Stomach smooth muscle (tissue), 2 donors: Measurements from ENCODE around the gene LRMDA.

Experiments used
- H3K27ac ChIP-seq: one replicate; pipeline ENCODE4 v1.7.0; 2013; ENCODE audit warnings: mild to moderate bottlenecking, low read length, inconsistent platforms
- H3K27me3 ChIP-seq, 2 donors: one replicate each; pipeline ENCODE4 v1.7.0; 2013; ENCODE audit warnings: low read length in 2 of 2; ENCODE audit not compliant: insufficient read depth in 2 of 2, control insufficient read depth in 1 of 2
- H3K36me3 ChIP-seq, 2 donors: one replicate each; pipeline ENCODE4 v1.7.0; 2013; ENCODE audit warnings: low read length in 2 of 2; ENCODE audit not compliant: control insufficient read depth in 2 of 2, insufficient read depth in 2 of 2
- H3K4me1 ChIP-seq: one replicate; pipeline ENCODE4 v1.7.0; 2013; ENCODE audit warnings: low read length; ENCODE audit not compliant: control insufficient read depth, insufficient read depth
- H3K4me3 ChIP-seq, 2 donors: one replicate each; pipeline ENCODE4 v1.7.0; 2013; ENCODE audit warnings: low read length in 2 of 2
- H3K9ac ChIP-seq, 2 donors: one replicate each; pipeline ENCODE4 v1.7.0; 2013; ENCODE audit warnings: low read length in 2 of 2, mild to moderate bottlenecking in 1 of 2
- H3K9me3 ChIP-seq, 2 donors: one replicate each; pipeline ENCODE4 v1.7.0; 2013; ENCODE audit warnings: low read length in 2 of 2; ENCODE audit not compliant: control insufficient read depth in 2 of 2
- donor health status: healthy.
- donor health status: Pancreatic carcinoma.

Gene LRMDA

DNA sequence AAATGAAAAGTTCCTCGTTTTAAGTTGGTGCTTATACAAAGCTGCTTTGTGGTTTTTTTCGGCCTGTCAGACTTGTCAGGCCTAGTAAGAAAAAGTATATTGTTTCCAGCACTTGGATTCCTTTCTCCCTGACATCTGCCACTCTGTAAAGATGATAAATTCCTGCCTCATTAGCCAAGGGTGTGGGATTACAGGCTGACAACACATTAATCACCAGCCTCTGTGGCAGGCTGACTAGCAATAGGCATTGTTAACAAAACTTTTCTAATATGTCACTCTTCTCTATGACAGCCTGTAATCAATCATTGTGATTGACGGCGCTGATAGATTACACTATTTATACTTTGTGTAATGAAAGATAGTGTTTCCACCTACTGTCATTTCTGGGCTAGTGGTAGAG lies 682.5 kb downstream of the LRMDA start:
- Histone ChIP-seq H3K9me3 (no peaks in the 10 kb centered on the region), H3K9ac (no peak overlapping the region), H3K27me3 (peaks cover 0 to 3% of the 10 kb centered on the region in 2 donors), H3K4me1 (peaks cover 3% of the 10 kb centered on the region), H3K27ac (no peak overlapping the region), H3K36me3 (no peaks in the 10 kb centered on the region), H3K4me3 (no peak overlapping the region)

DNA sequence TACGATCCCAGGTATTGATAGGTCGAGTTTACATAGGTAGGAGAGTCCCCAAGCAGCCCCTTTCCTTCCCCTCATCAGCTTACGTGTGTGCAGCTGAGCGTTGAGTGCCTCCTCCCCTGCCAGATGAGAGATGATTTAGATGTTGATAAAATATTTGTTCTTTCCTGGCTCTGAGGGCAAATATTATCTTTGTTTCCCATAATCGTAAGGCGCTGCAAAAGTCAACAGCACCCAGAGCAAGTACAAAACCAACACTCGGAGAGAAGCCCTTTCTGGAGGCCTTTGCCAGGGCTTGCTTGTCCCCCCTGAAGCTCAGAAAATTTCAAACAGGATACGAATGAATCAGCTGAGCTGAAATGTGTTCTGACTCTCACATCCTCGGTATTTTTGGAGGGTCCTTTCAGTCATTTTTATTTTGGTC lies 683.2 kb downstream of the LRMDA start:
- Histone ChIP-seq H3K4me3 (no peak overlapping the region), H3K4me1 (peaks cover 3% of the 10 kb centered on the region), H3K9me3 (no peaks in the 10 kb centered on the region), H3K36me3 (no peaks in the 10 kb centered on the region), H3K9ac (no peak overlapping the region), H3K27me3 (peaks cover 0 to 3% of the 10 kb centered on the region in 2 donors), H3K27ac (no peak overlapping the region)

DNA sequence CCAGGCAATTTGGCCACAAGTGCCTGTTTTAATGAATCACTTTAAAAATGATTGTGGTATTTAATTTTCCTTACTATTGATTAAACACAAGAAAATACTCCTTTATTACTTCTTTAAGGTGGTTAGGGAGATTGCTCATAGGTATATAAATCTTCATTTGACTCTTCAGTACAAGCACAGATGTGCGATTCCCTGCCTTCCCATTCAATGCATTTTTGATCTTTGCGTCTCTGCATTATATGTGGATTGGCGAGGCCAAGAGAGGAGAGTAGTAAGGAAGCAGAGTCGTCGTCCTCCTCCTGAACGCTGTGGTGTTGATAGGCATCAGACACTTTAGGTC lies 683.7 kb downstream of the LRMDA start:
- H3K9me3 ChIP-seq = no peaks in the 10 kb centered on the region
- H3K27me3 ChIP-seq = peaks cover 0 to 3% of the 10 kb centered on the region in 2 donors
- H3K9ac ChIP-seq = no peak overlapping the region
- H3K36me3 ChIP-seq = no peaks in the 10 kb centered on the region
- H3K4me3 ChIP-seq = no peak overlapping the region
- H3K4me1 ChIP-seq = peaks cover 3% of the 10 kb centered on the region
- no peak overlapping the region for H3K27ac ChIP-seq

DNA sequence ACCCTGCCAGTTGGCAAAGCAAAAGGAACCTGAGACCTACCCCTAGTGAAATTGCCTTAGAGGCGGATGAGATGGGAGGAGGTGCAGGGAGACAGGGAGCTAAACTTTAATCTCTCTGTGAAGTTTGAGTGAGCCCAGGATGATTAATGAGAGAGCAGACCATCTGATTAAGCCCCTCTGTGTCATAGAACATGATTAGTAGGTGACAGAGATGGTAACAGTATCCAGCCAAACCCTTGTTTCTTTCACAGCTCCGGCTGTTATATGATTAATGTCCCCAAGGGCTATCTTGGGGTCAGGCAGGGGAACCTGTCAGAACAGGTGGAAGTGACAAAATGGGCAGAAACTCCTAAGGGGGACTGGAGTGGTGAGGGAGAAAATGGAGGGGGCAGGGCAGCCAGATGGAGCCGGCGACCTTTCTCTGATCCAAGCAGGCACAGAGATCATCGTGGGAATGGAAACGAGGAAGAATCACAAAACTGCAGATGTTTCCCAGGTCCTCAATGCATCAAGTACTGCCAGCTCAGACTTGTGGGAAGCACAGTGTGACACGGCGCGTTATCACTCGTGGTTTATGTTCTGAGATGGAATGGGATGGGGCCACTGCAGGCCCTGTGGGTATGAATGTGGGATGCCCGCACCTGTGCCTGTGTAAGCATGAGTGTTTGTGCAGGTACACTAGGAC lies 684.2 kb downstream of the LRMDA start:
- no peak overlapping the region for H3K9ac ChIP-seq
- no peaks in the 10 kb centered on the region for H3K36me3 ChIP-seq
- H3K9me3 ChIP-seq = no peaks in the 10 kb centered on the region
- H3K27me3 ChIP-seq = peaks cover 0 to 3% of the 10 kb centered on the region in 2 donors
- H3K27ac ChIP-seq = no peak overlapping the region
- H3K4me1 ChIP-seq = peaks cover 3% of the 10 kb centered on the region
- H3K4me3 ChIP-seq = no peak overlapping the region

DNA sequence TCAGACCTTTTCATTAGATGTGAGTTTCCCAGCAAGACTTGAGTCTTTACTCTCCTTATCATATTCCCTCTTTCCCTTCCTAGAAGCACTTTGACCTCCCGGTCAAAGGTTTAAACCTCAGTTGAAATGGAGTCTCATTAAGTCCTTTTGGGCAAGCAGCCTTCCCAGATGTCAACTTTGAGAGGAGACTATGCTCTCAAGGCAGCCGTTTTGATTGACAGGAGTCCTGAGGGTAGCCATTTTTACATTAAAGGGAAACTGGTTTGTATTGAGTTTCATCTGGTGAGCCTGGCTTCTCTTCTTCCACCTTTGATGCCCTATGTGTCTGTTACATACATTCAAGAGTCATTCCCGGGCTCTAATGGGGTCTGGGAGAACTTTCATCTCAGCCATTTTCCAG lies 685.1 kb downstream of the LRMDA start:
- no peak overlapping the region for H3K9ac ChIP-seq
- no peak overlapping the region for H3K27ac ChIP-seq
- H3K4me1 ChIP-seq = peaks cover 3% of the 10 kb centered on the region
- peaks cover 0 to 3% of the 10 kb centered on the region in 2 donors for H3K27me3 ChIP-seq
- no peaks in the 10 kb centered on the region for H3K36me3 ChIP-seq
- no peaks in the 10 kb centered on the region for H3K9me3 ChIP-seq
- no peak overlapping the region for H3K4me3 ChIP-seq

DNA sequence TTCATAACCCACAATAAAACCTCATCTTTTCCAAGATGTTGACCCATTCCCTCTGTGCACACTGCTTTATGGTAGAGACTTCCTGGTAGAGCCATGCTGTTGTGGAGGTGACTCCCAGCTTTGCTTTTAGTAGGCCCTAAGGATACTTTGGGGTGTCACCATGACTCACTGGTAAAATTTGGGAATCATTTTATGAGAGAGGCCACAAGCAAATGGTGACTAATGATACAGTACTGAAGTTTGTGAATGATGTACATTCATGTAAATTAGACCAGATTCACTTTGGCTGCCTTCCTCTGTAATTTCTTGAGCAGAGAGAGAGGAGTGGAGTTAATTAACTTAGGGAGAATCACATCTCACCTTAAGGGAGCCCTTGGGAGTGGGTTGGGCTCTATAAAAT lies 686.5 kb downstream of the LRMDA start:
- Histone ChIP-seq H3K9me3 (no peaks in the 10 kb centered on the region), H3K4me1 (no peaks in the 10 kb centered on the region), H3K9ac (no peak overlapping the region), H3K4me3 (no peak overlapping the region), H3K36me3 (no peaks in the 10 kb centered on the region), H3K27me3 (no peaks in the 10 kb centered on the region), H3K27ac (no peak overlapping the region)

DNA sequence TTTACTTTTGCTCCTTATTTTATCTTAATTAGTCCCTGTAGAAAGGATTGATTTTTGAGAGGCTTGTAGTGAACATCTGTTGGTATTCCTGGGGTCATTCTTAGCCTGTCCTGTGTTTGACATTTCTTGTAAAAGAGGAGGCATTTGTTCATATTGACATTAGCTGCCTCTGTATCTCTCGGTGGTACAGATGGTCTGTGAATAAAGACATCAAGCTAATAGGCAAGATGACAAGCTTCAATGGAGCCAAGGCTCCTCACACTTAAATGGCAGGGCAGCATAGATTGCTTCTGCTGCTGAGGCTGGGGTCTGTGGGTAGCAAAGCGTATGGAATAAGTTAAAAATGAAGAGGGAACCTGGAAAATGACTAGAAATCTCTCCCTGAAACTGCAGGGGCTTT lies 687.6 kb downstream of the LRMDA start:
- no peaks in the 10 kb centered on the region for H3K36me3 ChIP-seq
- no peak overlapping the region for H3K4me3 ChIP-seq
- no peak overlapping the region for H3K27ac ChIP-seq
- no peaks in the 10 kb centered on the region for H3K27me3 ChIP-seq
- H3K9ac ChIP-seq = no peak overlapping the region
- H3K4me1 ChIP-seq = no peaks in the 10 kb centered on the region
- H3K9me3 ChIP-seq = no peaks in the 10 kb centered on the region

DNA sequence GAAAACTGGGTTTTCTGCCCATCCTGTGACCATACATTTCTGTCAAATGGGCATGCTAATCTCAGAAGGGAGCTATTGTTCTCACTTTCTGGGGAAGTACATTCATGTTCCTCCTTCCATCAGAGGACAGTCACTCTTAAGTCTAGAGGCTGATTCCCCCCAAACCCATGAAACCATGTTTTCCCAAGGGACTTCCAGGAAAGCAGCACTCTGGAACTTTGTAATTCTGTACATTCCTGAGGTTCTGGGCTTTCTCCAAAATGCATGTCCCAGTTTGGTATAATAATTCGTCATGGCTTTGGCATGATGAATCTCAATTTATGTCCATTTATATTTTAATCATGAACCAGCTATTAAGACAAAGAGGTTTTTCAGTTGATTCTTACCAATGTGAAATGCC lies 688.1 kb downstream of the LRMDA start:
- no peak overlapping the region for H3K9ac ChIP-seq
- H3K36me3 ChIP-seq = no peaks in the 10 kb centered on the region
- H3K9me3 ChIP-seq = no peaks in the 10 kb centered on the region
- no peak overlapping the region for H3K27ac ChIP-seq
- H3K27me3 ChIP-seq = peaks cover 0 to under 1% of the 10 kb centered on the region in 2 donors
- H3K4me1 ChIP-seq = no peaks in the 10 kb centered on the region
- no peak overlapping the region for H3K4me3 ChIP-seq

DNA sequence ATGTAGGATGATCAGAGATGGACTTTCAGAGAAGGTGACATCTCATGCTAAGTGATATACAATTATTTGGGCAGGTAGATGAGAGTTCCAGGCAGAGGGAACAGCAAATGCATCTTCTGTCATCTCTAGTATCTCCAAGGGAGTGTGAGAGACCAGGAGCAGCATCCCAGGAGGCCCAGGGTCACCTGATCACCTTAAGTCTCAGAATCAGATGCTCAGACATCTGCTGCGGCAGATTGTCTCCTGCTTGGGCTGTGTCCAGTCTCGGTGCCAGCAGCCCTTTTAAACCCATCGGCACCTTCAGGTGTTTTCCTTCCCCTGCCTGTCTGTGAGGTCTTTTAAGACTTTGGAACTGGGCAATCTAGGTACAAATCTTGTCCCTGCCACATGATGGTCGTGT lies 690.6 kb downstream of the LRMDA start:
- no peaks in the 10 kb centered on the region for H3K4me1 ChIP-seq
- H3K27me3 ChIP-seq = peaks cover 0 to 2% of the 10 kb centered on the region in 2 donors
- no peak overlapping the region for H3K9ac ChIP-seq
- no peaks in the 10 kb centered on the region for H3K9me3 ChIP-seq
- H3K4me3 ChIP-seq = no peak overlapping the region
- no peaks in the 10 kb centered on the region for H3K36me3 ChIP-seq
- no peak overlapping the region for H3K27ac ChIP-seq

DNA sequence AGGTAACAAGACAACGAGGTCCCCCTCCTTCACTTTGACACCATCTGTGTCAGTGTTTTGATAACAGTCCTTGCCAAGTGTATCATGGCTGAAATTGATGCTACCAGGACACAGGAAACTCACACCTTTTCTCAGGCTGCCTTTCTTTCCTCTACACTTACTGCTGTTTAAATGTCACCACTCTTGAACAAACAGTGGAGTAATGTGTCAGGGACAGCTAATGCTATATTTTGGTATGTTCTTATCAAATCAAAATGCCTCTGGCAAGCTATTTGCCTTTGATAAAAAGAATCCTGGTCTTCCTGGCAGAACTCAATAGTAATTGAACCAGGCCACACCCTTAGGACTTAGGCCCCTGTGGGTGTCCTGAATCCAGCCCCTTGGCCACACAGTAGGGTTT lies 692.9 kb downstream of the LRMDA start:
- no peaks in the 10 kb centered on the region for H3K36me3 ChIP-seq
- no peak overlapping the region for H3K4me3 ChIP-seq
- no peak overlapping the region for H3K9ac ChIP-seq
- H3K27ac ChIP-seq = no peak overlapping the region
- H3K9me3 ChIP-seq = no peaks in the 10 kb centered on the region
- H3K27me3 ChIP-seq = peaks cover 0 to 2% of the 10 kb centered on the region in 2 donors
- H3K4me1 ChIP-seq = no peaks in the 10 kb centered on the region

DNA sequence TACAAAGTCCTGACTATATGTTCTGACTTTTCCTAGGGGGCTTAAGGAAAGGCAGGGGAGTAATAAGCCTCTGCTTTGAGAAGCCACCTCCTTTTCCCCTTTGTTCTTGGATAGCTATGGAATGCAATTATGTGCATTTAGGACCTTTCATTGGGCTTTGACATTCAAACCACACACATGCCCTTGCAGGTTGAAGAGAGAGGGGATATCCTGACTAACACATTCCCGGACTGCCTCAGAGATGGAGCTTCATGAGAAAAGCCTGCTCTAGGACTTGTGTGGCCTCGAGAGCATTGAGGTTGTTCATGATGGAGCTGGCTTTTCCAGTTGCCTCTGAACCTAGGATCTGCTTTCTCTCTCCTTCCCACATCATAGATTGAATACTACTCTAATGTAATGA lies 694.5 kb downstream of the LRMDA start:
- Histone ChIP-seq H3K36me3 (no peaks in the 10 kb centered on the region), H3K9me3 (no peaks in the 10 kb centered on the region), H3K27ac (no peak overlapping the region), H3K4me3 (no peak overlapping the region), H3K27me3 (peaks cover 0 to 2% of the 10 kb centered on the region in 2 donors), H3K9ac (no peak overlapping the region), H3K4me1 (no peaks in the 10 kb centered on the region)
